UCSD-AML1 (cell line): ENCODE results near the gene TLE4.
"Not testable (repeated sequence)": the region's sequence is repeated elsewhere in the genome, so short reads cannot be mapped to it uniquely, and the experiment has no call there.

Experiments
- DNase-seq: peaks from one replicate; lab custom pipeline; 2025; ENCODE audit not compliant: unreplicated experiment; lab: John Stamatoyannopoulos, UW

The TLE4 gene

DNA sequence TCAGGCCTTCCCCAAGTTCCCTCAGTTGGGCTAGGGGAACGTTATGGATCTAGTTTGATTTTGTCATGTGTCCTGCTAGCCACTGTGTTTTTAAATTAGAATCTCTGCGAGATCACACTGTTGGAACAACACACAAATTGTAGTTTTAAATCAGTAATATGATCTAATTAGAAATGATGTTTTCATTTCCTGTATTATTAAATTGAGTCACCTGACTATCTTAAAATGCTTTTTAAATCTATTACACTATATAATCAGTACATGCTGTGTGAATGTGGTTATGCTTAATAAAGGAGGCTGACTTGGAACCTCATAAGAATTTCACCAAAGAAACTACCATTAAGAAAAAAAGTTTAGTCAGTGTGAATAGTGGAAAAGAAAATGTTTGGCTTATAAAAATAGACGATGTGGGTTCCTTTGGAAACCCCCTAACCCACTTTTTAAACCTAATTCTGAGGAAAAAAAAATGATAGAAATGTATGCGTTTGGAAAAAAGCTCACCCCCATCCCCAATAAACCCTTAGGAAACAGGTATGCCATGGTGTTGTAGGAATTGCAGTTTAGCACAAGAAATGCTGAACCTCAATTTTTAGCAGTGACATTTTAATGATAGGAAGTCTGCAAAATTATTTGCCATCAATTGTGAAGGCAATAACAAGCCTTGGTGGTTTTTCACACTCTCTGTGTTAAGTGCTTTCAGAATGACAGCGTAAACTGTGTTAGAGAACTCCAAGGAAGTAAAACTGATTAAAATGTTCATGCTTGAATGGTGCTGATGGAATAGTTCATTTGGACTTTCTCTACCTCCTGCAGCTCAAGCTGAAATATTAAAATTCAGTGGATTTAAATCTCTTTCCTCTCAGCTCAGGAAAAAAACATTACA lies 59.0 kb downstream of the TLE4 start:
- DNase-seq = no peak

DNA sequence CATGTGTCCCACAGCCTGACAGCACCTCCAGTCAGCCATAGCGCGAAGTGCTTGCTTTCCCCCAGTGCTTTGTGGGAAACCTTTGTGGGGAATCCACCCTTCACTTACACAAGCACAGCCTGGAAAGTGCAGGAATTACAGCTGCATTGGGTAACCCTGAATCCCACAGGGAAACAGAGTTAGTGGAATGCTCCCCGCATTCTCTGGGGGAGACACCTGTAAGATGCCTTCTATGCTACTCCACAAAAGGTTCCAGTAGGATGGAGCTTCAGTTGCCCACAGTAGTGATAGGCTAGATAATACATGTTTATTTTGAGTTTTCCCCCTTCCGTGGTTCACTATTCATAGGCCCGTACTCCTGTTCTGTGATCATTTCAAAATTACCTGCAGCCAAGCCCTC lies 60.3 kb downstream of the TLE4 start:
- no peak for DNase-seq

DNA sequence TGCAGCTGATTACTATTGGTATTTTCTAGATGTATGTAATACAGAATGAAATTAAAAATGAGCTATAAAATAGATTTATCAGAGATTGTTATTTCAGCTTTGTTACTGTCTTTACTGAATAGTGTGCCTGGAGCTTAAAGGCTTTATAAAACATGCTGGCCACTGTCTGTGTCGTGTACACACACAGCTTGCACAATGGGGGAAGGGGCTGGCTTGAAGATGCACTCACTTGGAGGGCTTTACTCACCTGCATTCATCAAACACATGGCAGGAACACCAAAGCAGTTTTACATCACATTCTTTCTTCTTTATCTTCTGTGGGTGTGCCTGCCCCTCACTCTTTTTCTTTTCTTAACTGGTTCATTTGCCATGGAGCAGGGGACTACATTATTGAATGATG lies 60.9 kb downstream of the TLE4 start:
- DNase-seq = no peak

- DNase-seq = no peak
Measured at GRCh38 chr9:79633558-79633957, 61.8 kb downstream of the TLE4 start.

DNA sequence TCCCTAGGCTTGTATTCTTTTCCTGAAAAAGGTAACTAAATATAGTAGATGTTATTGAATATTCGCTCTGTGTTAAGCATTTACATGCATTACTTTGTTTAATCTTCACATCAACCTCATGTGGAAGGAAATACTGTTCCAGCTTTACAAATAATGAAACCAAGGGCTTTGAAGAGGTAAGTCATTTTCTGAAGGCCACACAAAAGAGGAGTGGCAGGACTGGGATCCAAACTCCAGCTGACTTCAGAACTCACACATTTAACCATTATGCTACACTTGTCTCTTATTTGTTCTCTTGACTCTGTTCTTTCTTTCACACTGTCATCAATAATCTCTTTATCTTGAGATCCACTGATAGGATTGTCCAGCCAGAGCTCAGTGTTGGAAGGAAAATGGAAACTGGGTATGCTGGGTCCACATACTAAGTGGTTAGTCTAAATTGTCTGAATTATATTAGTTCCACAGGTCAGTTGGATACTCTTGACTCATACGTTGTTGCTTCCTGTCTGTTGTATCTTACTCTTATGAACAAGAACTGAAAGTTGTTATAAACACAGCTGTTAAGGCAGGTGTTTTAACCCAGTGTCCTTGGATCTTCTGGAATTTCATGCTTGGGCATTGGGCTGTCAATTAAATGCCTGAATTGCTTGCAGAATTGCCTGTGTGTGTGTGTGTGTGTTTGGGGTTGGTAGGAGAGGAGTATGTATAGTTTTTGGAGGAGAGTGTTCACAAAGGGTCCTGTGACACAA lies 65.6 kb downstream of the TLE4 start:
- no peak for DNase-seq

DNA sequence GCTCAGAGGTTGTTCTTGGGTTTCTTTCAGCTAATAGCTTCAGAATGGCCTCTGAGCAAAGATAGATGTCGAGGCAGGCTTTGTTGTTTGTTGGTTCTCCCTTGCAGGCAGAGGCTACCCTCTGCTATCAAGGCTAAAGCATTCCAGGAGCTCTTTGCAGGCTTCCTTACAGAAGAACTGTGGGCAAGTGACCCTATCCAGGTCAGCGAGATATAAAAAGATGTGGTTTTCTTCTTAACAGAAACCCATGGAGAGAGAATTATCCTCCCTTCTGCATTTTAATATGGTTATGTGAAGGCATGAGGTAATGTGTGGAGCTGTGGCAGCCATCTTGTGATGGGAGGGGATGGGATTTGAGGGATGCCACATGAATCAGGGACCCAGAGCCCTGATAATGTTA lies 67.0 kb downstream of the TLE4 start:
- no peak for DNase-seq

GRCh38 chr9:79639354-79639753 lies 67.6 kb downstream of the TLE4 start:
- DNase-seq = no peak

GRCh38 chr9:79640067-79640466 lies 68.3 kb downstream of the TLE4 start:
- DNase-seq = not testable (repeated sequence)

- DNase-seq = no peak
Measured at GRCh38 chr9:79641070-79641469, 69.3 kb downstream of the TLE4 start.

DNA sequence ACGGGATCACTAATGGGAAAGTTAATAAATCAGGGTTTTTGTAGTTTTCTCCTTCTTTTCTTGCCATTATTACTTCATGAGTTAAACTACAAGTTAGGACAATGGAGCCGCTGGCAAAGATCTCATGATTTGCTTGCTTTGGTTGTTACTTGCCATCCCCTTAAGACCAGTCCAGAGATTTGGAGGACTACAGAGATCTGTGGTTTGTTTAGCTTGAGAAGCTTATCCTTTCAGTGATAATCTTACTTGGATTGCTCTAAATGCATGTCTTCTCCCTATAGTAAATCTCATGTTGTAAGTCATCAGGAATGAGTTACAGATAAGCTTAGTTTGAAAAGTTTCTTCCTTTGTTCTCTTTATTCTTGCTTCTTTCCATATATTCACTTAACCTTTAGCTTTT lies 70.9 kb downstream of the TLE4 start:
- DNase-seq = no peak

DNA sequence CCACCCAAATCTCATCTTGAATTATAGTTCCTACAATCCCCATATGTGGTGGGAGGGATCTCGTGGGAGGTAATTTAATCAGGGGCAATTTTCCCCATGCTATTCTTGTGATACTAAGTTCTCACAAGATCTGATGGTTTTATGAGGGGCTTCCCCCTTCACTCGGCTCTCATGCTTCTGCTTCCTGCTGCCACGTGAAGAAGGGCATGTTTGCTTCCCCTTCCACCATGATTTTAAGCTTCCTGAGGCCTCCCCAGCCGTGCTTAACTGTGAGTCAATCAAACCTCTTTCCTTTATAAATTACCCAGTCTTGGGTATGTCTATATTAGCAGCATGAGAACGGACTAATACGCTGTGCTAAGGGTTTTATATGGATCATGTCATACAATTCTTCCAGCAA lies 72.3 kb downstream of the TLE4 start:
- DNase-seq = no peak

GRCh38 chr9:79644601-79645000 lies 72.8 kb downstream of the TLE4 start:
- DNase-seq = no peak

- DNase-seq = no peak
Measured at GRCh38 chr9:79645110-79645509, 73.3 kb downstream of the TLE4 start.

DNA sequence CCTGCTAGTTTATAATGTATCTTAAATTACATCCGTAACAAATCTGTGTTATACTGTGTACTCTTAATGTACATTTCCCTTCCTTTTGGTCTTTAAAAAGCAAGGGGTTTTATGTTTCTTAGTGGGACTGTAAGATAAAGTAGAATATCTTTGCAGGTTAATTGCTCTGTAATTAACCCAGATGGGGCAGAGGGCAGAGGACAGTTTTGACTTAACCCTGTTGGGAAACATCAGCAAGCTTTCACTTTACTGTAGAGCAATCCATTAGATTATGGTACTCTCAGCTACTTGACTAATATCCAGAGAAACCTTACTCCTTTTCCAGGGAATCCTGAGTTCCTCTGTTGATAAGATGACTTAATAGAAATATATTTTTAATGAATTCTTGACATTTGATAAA lies 74.3 kb downstream of the TLE4 start:
- no peak for DNase-seq

DNA sequence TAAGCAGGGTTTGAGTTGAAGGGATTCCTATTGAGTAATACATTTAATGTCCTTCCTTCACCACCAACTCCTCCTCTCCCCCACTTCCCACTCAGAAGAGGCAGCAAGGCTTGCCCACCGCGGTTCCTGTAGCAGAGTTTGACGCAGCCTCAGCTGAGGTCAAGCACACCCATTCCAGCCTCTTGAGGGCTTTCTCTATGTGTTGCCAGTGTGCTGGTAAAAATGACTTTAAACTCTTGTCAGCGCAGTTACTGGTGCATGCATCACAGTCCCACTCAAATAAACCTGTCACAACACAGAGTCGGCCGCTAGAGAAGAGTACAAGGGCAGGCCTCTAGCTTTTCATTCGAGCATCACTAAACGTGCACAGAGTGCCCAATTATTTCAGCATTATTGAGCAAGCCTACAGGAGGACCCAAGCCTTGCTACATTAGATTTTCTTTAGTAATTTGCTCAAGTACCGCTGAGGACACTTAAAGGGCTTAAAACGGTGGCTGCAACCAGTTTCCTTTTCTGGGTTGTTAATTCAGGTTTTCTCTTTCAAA lies 79.6 kb downstream of the TLE4 start:
- DNase-seq = peak; percentile 36

DNA sequence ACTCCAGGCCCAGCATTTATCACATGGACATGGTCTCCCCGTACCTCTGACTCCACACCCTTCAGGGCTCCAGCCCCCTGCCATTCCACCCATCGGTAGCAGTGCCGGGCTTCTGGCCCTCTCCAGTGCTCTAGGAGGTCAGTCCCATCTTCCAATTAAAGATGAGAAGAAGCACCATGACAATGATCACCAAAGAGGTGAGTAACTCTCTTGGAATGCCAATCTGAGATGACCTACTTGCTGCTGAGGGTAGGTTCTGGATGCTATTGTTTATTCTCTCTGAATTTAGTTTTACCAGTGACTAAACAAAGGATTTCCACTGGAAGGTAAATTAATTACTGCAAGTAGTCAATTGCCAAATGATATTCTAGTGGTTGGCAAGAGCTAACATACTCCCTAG lies 80.8 kb downstream of the TLE4 start:
- DNase-seq = no peak

- DNase-seq = not testable (repeated sequence)
Measured at GRCh38 chr9:79654591-79655382, 83.0 kb downstream of the TLE4 start.

DNA sequence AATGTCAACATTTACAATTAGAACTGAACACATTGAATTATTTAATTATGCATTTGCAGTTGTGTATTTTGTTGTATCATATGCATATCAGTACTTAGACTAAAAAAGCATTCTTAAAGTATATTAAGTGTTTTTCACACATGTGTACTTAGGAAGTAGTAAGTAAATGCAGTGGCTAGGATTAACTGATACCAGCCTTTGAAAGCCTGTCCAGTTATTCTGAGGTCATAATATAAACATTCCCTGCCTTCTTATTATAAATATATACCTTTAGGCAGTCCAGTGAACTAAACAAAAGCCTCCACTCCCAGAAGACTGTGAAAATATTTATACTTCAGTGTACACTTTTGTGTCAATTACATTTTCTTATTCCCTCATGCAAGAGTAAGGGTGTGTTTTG lies 83.8 kb downstream of the TLE4 start:
- DNase-seq = no peak

GRCh38 chr9:79656169-79656568 lies 84.4 kb downstream of the TLE4 start:
- DNase-seq = no peak

GRCh38 chr9:79657891-79658290 lies 86.1 kb downstream of the TLE4 start:
- no peak for DNase-seq

DNA sequence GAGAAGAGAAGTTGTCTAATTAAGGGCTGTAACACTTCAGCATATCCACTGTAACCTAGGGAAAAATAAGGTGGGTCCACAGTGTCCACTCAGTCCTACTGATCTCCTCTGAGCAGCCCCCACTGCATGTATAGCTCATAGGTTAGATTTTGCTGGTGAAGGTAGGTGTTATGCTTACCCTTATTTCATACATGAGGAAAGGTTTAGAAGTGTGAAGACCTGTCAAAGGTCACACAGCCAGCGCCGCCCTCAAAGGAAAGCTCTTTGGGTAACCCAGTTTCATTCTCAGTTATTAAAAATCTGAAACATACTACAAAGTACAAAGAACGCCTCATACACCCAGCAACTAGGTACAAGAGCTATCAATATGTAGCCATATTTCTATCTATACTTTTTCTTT lies 87.2 kb downstream of the TLE4 start:
- no peak for DNase-seq
